Stomach (tissue), 4 donors: ENCODE data around the gene FARS2.
A peak's percentile ranks its signal among the peaks of the same experiment; 100 is the strongest.

Experiments used
- EP300 ChIP-seq: sonication (generic); formaldehyde crosslinking; IDR thresholded peaks from one replicate; pipeline ENCODE4 v1.6.1; 2017; ENCODE audit warnings: antibody characterized with exemption
- POLR2A ChIP-seq, 4 donors: fragments of 450-650 bp; IDR thresholded peaks; one replicate each; pipeline ENCODE4 v1.6.1; 2016; ENCODE audit warnings: antibody characterized with exemption in 4 of 4, control low read depth in 2 of 4, mild to moderate bottlenecking in 1 of 4, moderate library complexity in 1 of 4
- POLR2AphosphoS5 ChIP-seq, 3 donors: sonication (generic); formaldehyde crosslinking; IDR thresholded peaks; one replicate each; pipeline ENCODE4 v1.6.1; 2016; ENCODE audit warnings: antibody characterized with exemption in 3 of 3
- TF ChIP-seq, protein P1 (sequence below), 7 experiments: fragments of 450-650 bp in 4 of 7; fragments of 200-600 bp in 3 of 7; sonication (generic) in 3 of 7; IDR thresholded peaks; one replicate each; pipeline ENCODE4 v1.5.1; 2016 to 2019; ENCODE audit warnings: antibody characterized with exemption in 7 of 7, control low read depth in 2 of 7, mild to moderate bottlenecking in 1 of 7

GRCh38 chr6:5379647-5380242 lies 118.4 kb downstream of the FARS2 start:
- TF ChIP-seq, protein P1, sequence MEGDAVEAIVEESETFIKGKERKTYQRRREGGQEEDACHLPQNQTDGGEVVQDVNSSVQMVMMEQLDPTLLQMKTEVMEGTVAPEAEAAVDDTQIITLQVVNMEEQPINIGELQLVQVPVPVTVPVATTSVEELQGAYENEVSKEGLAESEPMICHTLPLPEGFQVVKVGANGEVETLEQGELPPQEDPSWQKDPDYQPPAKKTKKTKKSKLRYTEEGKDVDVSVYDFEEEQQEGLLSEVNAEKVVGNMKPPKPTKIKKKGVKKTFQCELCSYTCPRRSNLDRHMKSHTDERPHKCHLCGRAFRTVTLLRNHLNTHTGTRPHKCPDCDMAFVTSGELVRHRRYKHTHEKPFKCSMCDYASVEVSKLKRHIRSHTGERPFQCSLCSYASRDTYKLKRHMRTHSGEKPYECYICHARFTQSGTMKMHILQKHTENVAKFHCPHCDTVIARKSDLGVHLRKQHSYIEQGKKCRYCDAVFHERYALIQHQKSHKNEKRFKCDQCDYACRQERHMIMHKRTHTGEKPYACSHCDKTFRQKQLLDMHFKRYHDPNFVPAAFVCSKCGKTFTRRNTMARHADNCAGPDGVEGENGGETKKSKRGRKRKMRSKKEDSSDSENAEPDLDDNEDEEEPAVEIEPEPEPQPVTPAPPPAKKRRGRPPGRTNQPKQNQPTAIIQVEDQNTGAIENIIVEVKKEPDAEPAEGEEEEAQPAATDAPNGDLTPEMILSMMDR (IDR thresholded peaks at IDR 0.05) = peak in 1 of 7 experiments; percentile 11
- TF ChIP-seq POLR2AphosphoS5 (IDR thresholded peaks at IDR 0.05) (no peak), POLR2A (IDR thresholded peaks at IDR 0.05) (no peak), EP300 (no peak)
